GM19099 (cell line): ENCODE results near the gene TEKT5.

Experiments
- POLR2A ChIP-seq: IDR thresholded peaks from 3 replicates; pipeline ENCODE4 v1.6.1; 2011; ENCODE audit warnings: low read depth; ENCODE audit not compliant: insufficient read length; ENCODE audit errors: extremely low read depth

Gene TEKT5

GRCh38 chr16:10647721-10648296 is 46.9 kb downstream of the TEKT5 start:
- TF ChIP-seq POLR2A = no peak

DNA sequence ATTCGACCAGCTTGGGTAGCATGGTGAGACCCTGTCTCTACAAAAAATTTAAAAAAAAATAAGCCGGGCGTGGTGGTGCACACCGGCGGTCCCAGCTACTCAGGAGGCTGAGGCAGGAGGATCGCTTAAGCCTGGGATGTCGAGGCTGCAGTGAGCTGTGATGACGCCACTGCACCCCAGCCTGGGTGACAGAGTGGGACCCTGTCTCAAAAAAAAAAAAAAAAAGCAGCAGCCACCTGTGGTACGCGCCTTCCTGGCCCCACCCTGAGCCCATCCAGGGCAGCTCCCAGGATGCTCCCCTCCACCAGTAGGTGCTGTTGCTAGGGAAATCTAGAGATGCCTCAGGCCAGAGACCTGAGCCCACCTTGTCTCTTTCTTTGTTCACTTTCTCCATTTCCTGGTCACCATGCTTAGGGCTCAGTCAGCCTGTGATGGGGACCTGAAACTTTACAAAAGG is 47.4 kb downstream of the TEKT5 start:
- TF ChIP-seq POLR2A = no peak

DNA sequence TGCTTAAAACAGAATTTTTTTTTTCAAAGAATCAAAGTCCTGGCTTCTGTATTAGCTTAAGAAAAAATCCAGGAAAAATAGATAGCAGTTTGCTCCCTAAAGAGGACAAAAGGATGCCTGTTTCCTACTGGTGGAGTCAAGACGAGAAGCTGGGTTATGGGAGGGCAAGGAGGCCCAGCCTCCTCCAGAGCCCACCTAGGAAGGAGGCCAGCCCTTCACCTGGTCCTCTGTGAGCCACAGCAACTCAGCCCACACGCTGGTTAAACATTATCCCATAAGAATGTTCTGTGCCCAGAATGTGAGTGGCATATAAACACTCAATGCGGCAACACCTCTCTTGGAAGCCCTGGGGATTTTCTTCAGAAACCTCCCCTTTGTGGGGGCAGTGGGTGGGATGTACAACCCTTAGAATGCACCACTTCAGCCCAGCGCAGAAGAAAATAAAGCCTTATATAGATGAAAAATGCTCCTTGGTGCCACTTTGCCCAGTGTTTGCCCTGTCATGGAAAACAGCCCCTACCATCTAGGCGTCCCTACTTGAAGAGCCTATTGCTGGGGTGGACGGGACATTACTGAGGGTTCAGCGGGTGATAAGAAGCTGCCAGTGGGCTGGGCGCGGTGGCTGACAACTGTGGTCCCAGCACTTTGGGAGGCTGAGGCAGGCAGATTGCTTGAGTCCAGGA is 48.0 kb downstream of the TEKT5 start:
- no peak for TF ChIP-seq POLR2A

- TF ChIP-seq POLR2A = no peak
Observed at GRCh38 chr16:10646228-10646580, 48.5 kb downstream of the TEKT5 start.

- TF ChIP-seq POLR2A = no peak
Observed at GRCh38 chr16:10644092-10644491, 50.6 kb downstream of the TEKT5 start.

DNA sequence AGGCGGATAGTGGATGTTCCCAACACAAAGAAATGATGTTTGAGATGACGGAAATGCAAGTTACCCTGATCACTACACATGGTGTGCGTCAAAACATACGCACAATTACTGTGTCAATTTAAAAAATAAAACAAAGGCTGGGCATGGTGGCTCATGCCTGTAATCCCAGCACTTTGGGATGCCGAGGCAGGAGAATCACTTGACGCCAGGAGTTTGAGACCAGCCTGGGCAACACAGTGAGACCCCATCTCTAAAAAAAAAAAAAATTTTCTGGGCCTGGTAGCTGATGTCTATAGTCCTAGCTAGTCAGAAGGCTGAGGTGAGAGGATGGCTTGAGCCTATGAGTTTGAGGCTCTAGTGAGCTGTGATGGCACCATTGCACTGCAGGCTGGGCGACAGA is 51.8 kb downstream of the TEKT5 start:
- no peak for TF ChIP-seq POLR2A

DNA sequence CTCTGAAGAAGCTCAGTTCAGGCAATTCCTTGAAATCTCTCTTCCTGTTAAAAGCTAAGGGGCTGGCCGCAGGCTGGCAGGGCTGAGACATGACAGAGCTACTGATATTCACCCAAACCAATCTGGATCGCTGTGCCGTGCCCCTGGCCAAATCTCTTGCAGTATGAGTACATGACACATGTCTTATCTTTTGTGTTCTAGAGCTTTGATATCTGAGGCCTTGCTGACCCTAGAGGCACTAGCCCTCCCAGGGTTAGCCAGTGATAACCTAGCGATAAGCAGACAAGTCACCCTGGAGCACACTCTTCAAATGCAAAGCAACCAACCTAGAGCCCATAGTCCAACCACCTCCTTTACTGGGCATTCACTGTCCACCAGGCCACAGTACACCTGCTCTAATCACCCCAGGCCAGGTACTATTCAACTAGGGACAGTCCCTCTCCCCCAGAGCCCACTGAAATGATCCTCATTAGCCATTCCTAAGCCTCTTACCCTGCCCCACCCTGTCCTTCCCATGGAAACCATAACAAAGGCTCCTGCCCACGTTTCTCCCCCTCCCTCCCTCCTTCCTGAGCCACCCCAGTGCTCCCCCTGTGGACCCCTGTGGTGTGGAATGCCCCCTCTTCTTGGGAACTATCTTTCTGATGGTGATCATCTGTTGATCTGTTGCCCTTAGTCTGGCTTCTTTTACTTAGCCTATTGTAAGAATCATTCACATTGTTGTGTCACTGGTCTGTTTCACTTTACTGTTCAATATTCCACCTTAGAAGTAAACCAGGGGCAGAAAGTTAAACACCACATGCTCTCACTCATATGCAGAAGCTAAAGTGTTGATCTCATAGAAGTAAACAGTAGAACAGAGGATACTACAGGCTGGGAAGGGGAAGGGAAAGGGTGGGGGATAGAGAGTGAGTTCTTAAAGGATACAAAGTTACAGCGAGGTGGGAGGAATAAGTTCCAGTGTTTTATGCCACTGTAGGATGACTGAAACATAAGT is 52.5 kb downstream of the TEKT5 start:
- TF ChIP-seq POLR2A = no peak

DNA sequence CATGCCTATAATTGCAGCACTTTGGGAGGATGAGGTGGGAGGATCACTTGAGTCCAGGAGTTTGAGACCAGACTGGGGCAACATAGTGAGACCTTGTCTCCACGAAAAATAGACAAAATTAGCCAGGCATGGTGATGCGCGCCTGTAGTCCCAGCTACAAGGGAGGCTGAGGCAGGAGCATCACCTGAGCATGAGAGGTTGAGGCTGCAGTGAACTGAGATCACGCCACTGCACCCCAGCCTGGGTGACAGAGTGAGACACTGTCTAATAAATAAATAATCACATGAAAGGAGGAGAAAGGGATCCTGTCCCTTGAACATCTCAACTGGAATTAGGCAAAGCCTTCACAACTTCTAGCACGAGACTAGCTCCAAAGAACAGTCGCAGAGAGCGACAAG is 53.2 kb downstream of the TEKT5 start:
- no peak for TF ChIP-seq POLR2A

GRCh38 chr16:10640934-10641333 is 53.8 kb downstream of the TEKT5 start:
- no peak for TF ChIP-seq POLR2A

- no peak for TF ChIP-seq POLR2A
Observed at GRCh38 chr16:10638101-10638500, 56.6 kb downstream of the TEKT5 start.

DNA sequence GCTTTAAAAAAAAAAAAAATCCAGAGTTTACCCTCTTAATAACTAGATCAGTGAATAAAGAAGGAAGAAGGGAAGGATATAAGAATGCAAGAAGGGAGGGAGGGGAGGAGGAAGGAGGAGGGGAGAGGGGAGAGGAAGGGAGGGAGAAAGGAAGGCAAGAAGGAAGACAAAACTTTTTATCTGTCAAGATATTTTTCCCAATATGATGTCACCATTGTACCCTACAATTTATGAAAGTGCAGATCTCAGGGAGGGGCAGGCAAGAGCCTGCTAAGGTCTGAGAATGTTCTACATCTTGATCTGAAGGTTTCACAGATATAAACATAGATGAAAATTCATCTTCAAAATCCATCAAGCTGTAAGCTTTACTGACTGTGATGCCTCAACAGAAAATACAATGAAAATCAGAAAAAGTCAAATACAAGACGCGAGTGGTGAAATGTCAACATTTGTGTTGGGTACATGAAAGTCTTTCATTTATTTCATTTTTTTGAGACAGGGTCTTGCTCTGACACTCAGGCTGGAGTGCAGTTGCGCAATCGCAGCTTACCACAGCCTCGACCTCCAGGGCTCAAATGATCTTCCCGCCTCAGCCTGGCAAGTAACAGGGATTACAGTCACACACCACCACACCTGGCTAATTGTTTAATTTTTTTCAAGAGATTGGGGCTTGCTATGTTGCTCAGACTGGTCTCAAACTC is 57.2 kb downstream of the TEKT5 start:
- TF ChIP-seq POLR2A = no peak

GRCh38 chr16:10635365-10636021 is 59.2 kb downstream of the TEKT5 start:
- no peak for TF ChIP-seq POLR2A

DNA sequence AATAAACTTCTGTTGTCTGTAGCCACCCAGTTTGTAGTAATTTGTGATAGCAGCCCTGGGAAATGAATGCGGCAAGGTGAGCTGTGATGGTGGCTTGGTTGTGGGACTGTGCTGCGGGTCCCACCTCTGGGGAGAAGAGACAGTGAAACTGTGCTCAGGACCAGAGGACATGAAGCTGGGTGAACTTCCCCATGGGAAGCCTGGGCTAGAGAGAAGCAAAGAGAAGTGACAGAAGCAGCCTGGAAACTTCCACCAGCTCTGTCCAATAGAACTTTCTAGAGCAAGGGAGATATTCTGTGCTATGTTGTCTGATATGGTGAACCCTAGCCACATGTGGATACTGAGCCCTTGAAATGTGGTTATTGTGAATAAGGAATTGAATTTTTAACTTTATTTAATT is 62.8 kb downstream of the TEKT5 start:
- no peak for TF ChIP-seq POLR2A

- TF ChIP-seq POLR2A = no peak
Observed at GRCh38 chr16:10629592-10629963, 65.2 kb downstream of the TEKT5 start.
